Retinal pigment epithelial cell (primary cell): Measurements from ENCODE around the gene WWOX.
A peak's percentile ranks its signal among the peaks of the same experiment; 100 is the strongest.

Source experiments
- DNase-seq: peaks from one replicate; pipeline ENCODE4 v3.0.0-alpha.2; 2010; ENCODE audit warnings: low read depth
- H3K4me3 ChIP-seq: 2 replicates; pipeline ENCODE4 v1.5.1; 2011; ENCODE audit warnings: mild to moderate bottlenecking, low read length, control low read depth, moderate library complexity
- TF ChIP-seq, protein P1 (sequence below): conservative IDR thresholded peaks from 2 replicates; pipeline ENCODE4 v1.5.1; 2011; ENCODE audit warnings: low read depth, low read length, control low read depth, inconsistent platforms

WWOX gene

GRCh38 chr16:78249056-78249455 is 149.6 kb downstream of the WWOX start:
- no peak overlapping the region for H3K4me3 ChIP-seq
- DNase-seq = peak; percentile 27
- TF ChIP-seq, protein P1, sequence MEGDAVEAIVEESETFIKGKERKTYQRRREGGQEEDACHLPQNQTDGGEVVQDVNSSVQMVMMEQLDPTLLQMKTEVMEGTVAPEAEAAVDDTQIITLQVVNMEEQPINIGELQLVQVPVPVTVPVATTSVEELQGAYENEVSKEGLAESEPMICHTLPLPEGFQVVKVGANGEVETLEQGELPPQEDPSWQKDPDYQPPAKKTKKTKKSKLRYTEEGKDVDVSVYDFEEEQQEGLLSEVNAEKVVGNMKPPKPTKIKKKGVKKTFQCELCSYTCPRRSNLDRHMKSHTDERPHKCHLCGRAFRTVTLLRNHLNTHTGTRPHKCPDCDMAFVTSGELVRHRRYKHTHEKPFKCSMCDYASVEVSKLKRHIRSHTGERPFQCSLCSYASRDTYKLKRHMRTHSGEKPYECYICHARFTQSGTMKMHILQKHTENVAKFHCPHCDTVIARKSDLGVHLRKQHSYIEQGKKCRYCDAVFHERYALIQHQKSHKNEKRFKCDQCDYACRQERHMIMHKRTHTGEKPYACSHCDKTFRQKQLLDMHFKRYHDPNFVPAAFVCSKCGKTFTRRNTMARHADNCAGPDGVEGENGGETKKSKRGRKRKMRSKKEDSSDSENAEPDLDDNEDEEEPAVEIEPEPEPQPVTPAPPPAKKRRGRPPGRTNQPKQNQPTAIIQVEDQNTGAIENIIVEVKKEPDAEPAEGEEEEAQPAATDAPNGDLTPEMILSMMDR = peak; percentile 39

GRCh38 chr16:78249832-78250231 is 150.4 kb downstream of the WWOX start:
- H3K4me3 ChIP-seq = no peak overlapping the region
- TF ChIP-seq, protein P1 = no peak
- DNase-seq = no peak

GRCh38 chr16:78251115-78251514 is 151.7 kb downstream of the WWOX start:
- no peak for DNase-seq
- H3K4me3 ChIP-seq = no peak overlapping the region
- TF ChIP-seq, protein P1 = no peak

- no peak overlapping the region for H3K4me3 ChIP-seq
- DNase-seq = no peak
- TF ChIP-seq, protein P1 = no peak
Measured at GRCh38 chr16:78252757-78253156, 153.3 kb downstream of the WWOX start.

DNA sequence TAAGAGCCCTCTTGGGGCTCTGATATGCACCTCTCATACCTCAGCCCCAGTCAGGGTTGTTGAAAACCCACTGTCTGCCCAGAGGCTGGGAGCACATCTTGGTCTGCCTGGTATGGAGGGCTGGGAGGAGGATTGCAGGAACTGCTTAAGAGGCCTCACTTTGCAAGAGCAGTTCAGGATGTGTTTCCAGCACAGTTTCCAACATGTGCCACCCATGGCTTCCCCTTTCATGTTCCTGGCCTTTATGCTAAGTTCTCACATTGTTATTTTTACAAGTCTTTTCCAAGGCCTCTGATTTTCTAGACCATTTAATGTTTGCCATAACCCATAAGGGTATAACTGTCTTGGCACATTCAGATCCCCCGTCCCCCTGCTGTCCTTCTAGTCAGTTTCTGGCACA is 155.4 kb downstream of the WWOX start:
- DNase-seq = no peak
- TF ChIP-seq, protein P1 = no peak
- no peak overlapping the region for H3K4me3 ChIP-seq

DNA sequence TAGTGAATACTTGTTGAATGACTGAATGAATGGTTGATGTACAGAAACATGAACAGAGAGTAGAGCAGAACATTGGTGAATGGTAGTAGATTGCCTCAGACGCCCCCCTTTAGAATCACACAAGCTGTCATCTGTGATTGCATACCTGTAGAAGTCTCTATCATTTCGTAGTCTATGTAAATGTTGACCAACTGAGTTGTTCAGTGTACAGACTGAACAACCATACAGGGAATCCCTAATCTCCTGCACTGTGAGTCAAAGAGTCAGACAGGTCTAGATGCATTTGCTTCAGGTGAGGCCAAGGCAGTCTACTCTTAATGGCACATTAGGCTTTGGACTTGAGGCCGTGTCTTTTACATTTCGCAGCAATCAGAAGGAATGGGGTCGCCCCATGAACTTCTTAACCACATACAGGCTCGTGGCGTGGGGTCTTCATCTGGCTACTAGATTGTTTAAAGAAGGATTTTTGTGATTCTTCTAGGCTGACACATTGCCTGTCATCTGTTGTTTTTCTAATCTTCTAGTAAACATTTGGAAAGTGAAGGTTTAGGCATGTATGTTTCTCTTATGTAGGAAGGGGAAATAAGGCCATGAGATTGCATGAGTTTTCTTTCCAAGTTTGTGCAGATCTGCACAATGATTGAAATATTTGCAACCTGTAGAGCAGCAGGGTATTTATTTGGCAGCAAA is 157.4 kb downstream of the WWOX start:
- H3K4me3 ChIP-seq = no peak overlapping the region
- no peak for DNase-seq
- TF ChIP-seq, protein P1 = no peak

DNA sequence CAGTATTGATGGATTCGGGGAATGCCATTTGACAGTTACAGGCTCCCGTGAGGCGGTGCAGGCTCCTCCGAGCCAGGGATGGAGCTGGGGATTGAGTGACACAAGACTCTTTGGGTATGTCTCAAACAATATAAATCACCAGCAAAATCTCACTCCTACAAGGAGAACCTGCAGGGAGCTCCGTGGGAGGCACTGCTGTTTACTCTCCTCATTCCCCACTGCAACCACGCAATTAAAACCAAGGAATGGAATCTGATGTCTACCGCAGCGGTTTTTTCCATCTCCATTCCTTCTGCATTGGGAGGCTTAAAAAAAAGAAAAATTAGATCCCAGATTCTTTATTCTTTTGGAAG is 157.9 kb downstream of the WWOX start:
- TF ChIP-seq, protein P1 = no peak
- H3K4me3 ChIP-seq = no peak overlapping the region
- DNase-seq = no peak
